LNCAP (cell line): ENCODE results near the gene METAP1D.
A peak's percentile ranks its signal among the peaks of the same experiment; 100 is the strongest.

Experiments used
- TF ChIP-seq, protein P1 (sequence below): fragments of 450-650 bp; IDR thresholded peaks from 2 replicates; pipeline ENCODE4 v1.5.1; 2017; ENCODE audit warnings: mild to moderate bottlenecking

Gene METAP1D

DNA sequence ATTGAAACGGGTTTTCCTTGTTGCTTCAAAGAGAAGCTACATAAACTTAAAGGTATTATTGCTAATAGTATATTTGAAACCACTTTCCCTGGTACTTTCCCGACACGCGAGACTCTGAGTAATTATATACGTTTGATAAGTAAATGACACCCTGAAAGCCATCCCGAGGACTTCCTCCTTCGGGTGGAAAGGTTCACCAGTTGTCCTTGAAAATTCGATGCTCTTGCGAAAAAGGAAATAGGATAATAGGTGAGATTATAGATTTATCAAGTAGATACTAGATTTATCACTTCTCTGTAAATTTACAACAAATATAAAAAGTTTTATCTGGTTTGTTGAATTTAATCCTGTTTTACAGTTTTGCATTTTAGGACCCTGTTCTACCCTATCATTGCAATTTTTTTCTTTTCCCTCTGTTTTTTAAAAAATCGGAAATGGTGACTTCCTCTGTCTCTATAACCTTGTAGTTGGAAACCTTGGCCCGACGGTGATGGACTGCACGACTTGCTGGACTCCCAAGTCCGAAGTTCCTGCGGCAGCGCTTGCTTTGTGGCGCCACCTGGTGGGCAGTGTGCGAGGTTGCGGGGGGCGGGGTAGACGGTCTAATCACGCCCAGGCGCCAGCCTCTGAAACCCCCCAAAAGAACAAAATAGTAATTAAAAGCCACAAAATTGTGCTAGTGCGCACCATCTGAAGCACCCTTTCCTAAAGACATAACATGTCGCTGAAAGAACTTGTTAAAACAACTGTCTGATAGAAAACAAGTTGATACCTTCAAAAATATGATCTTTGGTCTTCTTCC, 103.9 kb downstream of the METAP1D start:
- TF ChIP-seq, protein P1, sequence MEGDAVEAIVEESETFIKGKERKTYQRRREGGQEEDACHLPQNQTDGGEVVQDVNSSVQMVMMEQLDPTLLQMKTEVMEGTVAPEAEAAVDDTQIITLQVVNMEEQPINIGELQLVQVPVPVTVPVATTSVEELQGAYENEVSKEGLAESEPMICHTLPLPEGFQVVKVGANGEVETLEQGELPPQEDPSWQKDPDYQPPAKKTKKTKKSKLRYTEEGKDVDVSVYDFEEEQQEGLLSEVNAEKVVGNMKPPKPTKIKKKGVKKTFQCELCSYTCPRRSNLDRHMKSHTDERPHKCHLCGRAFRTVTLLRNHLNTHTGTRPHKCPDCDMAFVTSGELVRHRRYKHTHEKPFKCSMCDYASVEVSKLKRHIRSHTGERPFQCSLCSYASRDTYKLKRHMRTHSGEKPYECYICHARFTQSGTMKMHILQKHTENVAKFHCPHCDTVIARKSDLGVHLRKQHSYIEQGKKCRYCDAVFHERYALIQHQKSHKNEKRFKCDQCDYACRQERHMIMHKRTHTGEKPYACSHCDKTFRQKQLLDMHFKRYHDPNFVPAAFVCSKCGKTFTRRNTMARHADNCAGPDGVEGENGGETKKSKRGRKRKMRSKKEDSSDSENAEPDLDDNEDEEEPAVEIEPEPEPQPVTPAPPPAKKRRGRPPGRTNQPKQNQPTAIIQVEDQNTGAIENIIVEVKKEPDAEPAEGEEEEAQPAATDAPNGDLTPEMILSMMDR: peak; percentile 83

DNA sequence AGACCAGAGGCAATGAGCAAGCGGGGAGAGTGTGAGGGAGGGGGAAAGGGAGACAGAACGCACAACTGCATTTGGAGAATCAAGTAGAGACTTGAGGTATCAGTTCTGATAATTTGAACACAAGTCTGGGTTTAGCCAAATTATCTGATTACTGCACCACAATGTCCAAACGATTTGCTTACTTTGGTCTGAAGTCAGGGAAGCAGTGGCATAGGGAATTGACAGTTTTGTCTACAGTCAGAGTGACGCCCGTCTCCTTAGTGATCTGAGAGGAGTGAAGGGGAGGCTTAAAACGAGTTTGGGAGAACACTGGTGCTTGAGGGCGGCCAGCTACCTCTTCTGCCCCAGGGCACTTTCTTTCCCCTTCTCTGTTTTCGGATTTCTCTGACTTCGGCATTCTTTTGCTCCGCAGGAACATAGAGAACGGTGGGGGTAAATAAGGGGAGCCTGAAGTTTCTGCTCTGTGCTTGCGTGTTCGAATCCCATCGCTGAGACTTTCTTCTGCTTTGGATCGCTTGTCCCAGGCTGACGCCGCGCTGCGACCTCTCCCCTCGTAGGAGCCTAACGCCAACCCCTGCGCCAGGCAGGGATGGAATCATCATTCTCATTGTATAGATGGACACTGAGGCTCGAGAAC, 105.8 kb downstream of the METAP1D start:
- TF ChIP-seq, protein P1: no peak

DNA sequence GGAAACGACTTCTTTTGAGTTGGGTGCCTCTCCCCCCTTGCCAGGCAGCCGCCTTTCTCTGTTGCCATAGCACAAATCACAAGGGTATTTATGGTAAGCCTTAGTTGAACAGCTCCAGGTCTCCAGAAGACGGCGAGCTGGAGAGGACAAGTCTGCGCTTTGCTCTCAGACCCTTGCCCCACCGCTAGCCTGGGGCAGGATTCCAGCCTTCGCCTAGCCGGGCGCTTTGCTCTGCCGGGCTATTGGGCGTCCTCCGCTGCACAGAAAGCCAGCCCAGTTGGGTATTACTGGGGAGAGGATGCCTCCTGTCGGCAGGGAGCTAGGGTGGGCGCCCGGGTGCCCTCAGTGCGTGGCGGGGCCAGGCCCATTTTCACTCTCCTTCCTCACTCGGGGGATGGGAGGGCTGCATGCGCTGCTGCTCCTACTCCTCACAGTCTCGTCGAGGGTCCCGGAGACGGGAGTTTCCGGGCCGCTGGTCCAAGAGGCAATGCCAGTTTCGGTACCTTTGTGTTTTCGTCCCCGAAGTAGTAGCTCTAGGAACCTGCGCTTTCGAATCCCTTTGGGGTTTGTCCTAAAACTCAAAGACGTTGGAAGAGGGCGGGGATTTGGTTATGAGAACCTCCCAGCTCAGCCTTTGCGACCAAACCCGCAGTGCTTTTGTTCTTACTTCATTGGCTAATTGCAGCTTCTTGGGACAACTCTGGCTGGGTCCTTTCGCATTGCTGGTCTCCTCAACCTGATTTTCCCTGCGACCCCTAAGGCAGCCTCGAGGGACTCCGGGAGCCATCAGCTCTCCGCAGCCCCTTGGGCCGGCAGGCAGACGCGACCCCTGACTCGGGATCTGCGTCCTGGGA, 106.6 kb downstream of the METAP1D start:
- TF ChIP-seq, protein P1: no peak

DNA sequence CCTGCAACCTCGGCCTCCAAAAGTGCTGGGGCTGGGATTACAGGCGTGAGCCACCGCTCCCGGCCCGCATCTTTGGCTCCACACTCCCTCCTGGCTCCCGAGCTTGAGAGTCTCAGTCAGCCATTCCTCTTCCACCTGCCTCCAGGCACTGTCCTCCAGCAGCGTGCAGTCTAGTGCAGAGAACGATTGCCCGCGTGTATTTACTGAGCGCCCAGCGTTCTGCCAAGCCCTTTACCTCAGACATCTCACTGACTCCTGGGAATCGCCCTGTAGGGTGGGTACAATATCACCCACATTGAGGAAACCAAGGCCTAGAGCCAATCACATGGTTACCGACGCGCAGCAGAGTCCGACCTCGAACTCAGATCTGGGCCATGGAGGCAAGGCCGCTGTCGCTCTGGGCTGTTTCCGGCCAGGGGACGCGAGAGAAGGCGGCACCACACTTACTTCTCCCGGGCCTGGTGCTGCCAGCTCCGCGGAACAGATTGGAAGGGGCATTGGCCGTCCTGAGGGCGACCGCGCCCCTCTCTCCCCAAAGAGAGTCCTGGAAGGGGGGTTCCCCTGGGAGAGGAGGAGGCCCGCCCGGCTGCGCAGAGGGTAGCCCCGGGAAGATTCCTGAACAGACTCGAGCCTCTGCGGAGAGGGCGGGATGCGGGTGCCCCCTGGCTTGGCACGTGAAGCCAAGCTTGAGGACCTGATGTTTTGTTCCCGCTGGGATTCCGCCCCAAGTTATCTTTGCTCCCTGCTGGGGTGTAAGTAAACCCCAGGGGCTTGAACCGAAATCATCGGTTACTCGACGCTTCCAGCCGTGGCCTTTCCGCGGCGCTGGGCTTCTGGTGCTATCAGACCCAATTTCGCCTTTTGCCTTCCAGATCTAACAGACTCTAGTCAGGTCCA, 108.2 kb downstream of the METAP1D start:
- TF ChIP-seq, protein P1: no peak

DNA sequence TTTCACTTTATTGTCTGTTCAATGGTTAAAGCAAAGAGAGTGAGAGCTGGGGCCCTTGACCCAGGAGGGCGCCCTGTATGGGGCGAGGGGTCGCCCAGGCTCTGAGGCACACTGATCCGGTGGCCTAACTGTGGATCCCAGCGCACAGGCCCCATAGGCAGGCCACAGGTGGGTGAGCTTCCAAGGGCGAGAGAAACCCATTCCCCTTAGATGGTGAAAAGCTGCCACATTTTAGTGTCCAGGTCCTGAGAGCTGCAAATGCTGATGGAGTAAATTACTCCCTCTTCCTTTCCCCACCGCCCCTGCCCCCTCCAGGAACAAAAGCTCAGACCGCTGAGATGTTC, 108.8 kb downstream of the METAP1D start:
- TF ChIP-seq, protein P1: no peak

DNA sequence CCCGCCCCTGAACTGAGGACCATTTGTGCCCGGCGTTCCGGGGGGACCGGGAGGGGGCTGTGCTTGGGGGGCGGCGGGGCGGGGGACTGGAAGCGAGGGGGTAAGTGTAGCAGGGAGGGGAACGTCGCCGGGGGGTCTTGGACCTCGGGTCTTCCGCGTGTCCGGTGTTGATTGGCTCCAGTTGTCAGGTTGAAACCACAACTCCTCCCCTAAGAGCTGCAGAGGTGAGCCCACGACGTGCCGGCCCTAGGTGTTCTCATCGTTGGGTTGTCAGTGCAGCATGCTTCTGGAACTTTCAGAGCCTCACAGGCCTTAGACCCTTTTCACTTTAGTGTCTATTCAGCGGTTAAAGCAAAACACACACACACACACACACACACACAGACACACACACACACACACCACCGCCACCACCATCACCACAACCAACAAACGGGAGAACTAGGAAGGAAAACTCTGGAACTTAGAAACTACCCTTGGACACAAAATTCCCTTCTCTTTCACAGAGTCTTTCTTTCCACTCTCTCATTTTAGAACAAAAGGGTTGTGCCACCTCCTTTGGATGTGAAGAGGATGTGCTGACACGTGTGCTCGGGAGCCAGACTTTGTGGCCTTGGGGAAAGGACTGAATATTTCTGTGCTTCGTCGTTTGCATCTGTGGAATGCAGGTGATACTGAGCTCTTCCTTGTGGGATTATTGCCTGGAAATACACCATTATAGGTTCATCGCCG, 109.7 kb downstream of the METAP1D start:
- TF ChIP-seq, protein P1: no peak
